WTC11 (cell line): ENCODE measurements around the gene MET. TPM values are rescaled to one million over a fixed set of nuclear protein-coding genes. Genes with fewer than 3 reads are reported as not detected.
"Not testable (repeated sequence)": the region's sequence is repeated elsewhere in the genome, so short reads cannot be mapped to it uniquely, and the experiment has no call there.

Source experiments
- ATAC-seq: fragments of 200-7000 bp; cut with Tn5 transposase; 2 replicates; pipeline ENCODE4 v1.10.0; 2021; ENCODE audit warnings: mild to moderate bottlenecking, moderate library complexity
- CTCF ChIA-PET: fragments of 300-600 bp; sonication (Branson Sonifier 250); formaldehyde crosslinking; loops from one replicate; lab custom pipeline; 2021; ENCODE audit warnings: antibody characterized with exemption; lab: Charles Lee
- POLR2A ChIA-PET: fragments of 350-600 bp; sonication (Branson Sonifier 250); formaldehyde crosslinking; loops from one replicate; lab custom pipeline; 2021; ENCODE audit warnings: antibody characterized with exemption; lab: Charles Lee
- DNase-seq: peaks from one replicate; pipeline ENCODE4 v3.0.0; 2021; ENCODE audit warnings: low spot score
- H3K27ac Mint-ChIP-seq: 2 replicates; pipeline ENCODE4 v1.8.0; 2021; ENCODE audit warnings: mixed read lengths
- H3K27me3 Mint-ChIP-seq: 2 replicates; pipeline ENCODE4 v1.8.0; 2021; ENCODE audit warnings: low read depth, mild to moderate bottlenecking, moderate library complexity, mixed read lengths
- H3K36me3 Mint-ChIP-seq: 2 replicates; pipeline ENCODE4 v1.8.0; 2021; ENCODE audit warnings: mixed read lengths
- H3K4me1 Mint-ChIP-seq: 2 replicates; pipeline ENCODE4 v1.8.0; 2022; ENCODE audit warnings: mixed read lengths
- H3K4me3 Mint-ChIP-seq: 2 replicates; pipeline ENCODE4 v1.8.0; 2021; ENCODE audit warnings: mild to moderate bottlenecking, moderate library complexity, mixed read lengths
- H3K9me3 Mint-ChIP-seq: 2 replicates; pipeline ENCODE4 v1.8.0; 2021; ENCODE audit warnings: mixed read lengths
- E2F4 ChIP-seq: sonication (generic); formaldehyde crosslinking; IDR thresholded peaks from 2 replicates; pipeline ENCODE4 v1.8.1; 2022; ENCODE audit warnings: low read depth, mild to moderate bottlenecking, moderate library complexity, missing genetic modification reagents, borderline replicate concordance
- EMX1 ChIP-seq: fragments of 250-450 bp; sonication (Bioruptor Pico); IDR thresholded peaks from 2 replicates; pipeline ENCODE4 v1.8.0; 2021; ENCODE audit warnings: mild to moderate bottlenecking
- FOXK1 ChIP-seq: sonication (generic); formaldehyde crosslinking; IDR thresholded peaks from 2 replicates; pipeline ENCODE4 v1.8.0; 2022; ENCODE audit warnings: mild to moderate bottlenecking, moderate library complexity, missing genetic modification reagents
- FOXP1 ChIP-seq: sonication (generic); formaldehyde crosslinking; IDR thresholded peaks from 2 replicates; pipeline ENCODE4 v1.8.0; 2022; ENCODE audit warnings: missing genetic modification reagents, mild to moderate bottlenecking, moderate library complexity, borderline replicate concordance
- GABPB1 ChIP-seq: sonication (generic); formaldehyde crosslinking; IDR thresholded peaks from 2 replicates; pipeline ENCODE4 v1.8.1; 2023; ENCODE audit warnings: mild to moderate bottlenecking, missing genetic modification reagents
- HMGXB4 ChIP-seq: sonication (generic); formaldehyde crosslinking; IDR thresholded peaks from 2 replicates; pipeline ENCODE4 v1.8.1; 2023; ENCODE audit warnings: mild to moderate bottlenecking, moderate library complexity, missing genetic modification reagents
- MAX ChIP-seq: sonication (generic); formaldehyde crosslinking; IDR thresholded peaks from 2 replicates; pipeline ENCODE4 v1.8.0; 2022; ENCODE audit warnings: mild to moderate bottlenecking, missing genetic modification reagents
- NFATC4 ChIP-seq: fragments of 250-450 bp; sonication (Bioruptor Pico); IDR thresholded peaks from 2 replicates; pipeline ENCODE4 v1.9.0; 2021; ENCODE audit warnings: mild to moderate bottlenecking
- NFYB ChIP-seq: sonication (generic); formaldehyde crosslinking; conservative IDR thresholded peaks from 2 replicates; pipeline ENCODE4 v1.8.0; 2022; ENCODE audit warnings: low read depth, missing genetic modification reagents
- PRRX2 ChIP-seq: fragments of 250-450 bp; sonication (Bioruptor Pico); IDR thresholded peaks from 2 replicates; pipeline ENCODE4 v1.8.0; 2021; ENCODE audit warnings: mild to moderate bottlenecking
- SMAD3 ChIP-seq: sonication (generic); formaldehyde crosslinking; IDR thresholded peaks from 2 replicates; pipeline ENCODE4 v1.8.0; 2022; ENCODE audit warnings: missing genetic modification reagents, mild to moderate bottlenecking, borderline replicate concordance
- SP1 ChIP-seq: sonication (generic); formaldehyde crosslinking; conservative IDR thresholded peaks from 2 replicates; pipeline ENCODE4 v1.8.1; 2022; ENCODE audit warnings: missing genetic modification reagents
- TCF7 ChIP-seq: sonication (generic); formaldehyde crosslinking; IDR thresholded peaks from 2 replicates; pipeline ENCODE4 v1.8.0; 2022; ENCODE audit warnings: mild to moderate bottlenecking, low read depth, missing genetic modification reagents, moderate library complexity
- ZNF121 ChIP-seq: sonication (generic); formaldehyde crosslinking; IDR thresholded peaks from 2 replicates; pipeline ENCODE4 v1.8.0; 2023; ENCODE audit warnings: missing genetic modification reagents
- ZNF219 ChIP-seq: sonication (generic); formaldehyde crosslinking; IDR thresholded peaks from 2 replicates; pipeline ENCODE4 v1.8.0; 2023; ENCODE audit warnings: missing genetic modification reagents, mild to moderate bottlenecking, borderline replicate concordance
- total RNA-seq: library from RNA; stranded (reverse); gene quantifications from 3 replicates; pipeline ENCODE4 v1.2.3, GENCODE V29; 2021
- TF ChIP-seq, protein P1 (sequence below): fragments of 250-450 bp; sonication (Bioruptor Pico); conservative IDR thresholded peaks from 2 replicates; pipeline ENCODE4 v1.9.0; 2021; ENCODE audit warnings: mild to moderate bottlenecking
- TF ChIP-seq, protein P2 (sequence below): sonication (generic); formaldehyde crosslinking; IDR thresholded peaks from 2 replicates; pipeline ENCODE4 v1.8.0; 2023; ENCODE audit warnings: missing genetic modification reagents
- TF ChIP-seq, protein P3 (sequence below): sonication (generic); formaldehyde crosslinking; IDR thresholded peaks from 2 replicates; pipeline ENCODE4 v1.8.0; 2022; ENCODE audit warnings: mild to moderate bottlenecking, missing genetic modification reagents

The MET gene
- total RNA-seq, 1 experiment from 2014 or later, result 9.4 TPM

DNA sequence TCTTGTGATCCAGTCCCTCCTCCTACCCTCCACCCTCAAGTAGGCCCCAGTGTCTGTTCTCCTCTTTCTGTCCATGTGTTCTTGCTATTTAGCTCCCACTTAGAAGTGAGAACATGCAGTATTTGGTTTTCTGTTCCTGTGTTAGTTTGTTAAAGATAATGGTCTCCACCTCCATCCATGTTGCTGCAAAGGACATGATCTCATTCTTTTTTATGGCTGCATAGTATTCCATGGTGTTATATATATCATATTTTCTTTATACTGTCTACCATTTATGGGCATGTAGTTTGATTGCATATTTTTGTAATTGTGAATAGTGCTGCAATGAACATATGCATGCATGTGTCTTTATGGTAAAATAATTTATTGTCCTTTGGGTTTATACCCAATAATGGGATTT lies 12.7 kb upstream of the MET start:
- H3K36me3 Mint-ChIP-seq, H3K4me1 Mint-ChIP-seq, H3K4me3 Mint-ChIP-seq, H3K9me3 Mint-ChIP-seq, ATAC-seq, H3K27ac Mint-ChIP-seq, H3K27me3 Mint-ChIP-seq, POLR2A ChIA-PET, DNase-seq, CTCF ChIA-PET: not testable (repeated sequence)

- Mint-ChIP-seq H3K36me3 (no peaks in the 10 kb centered on the region), H3K27ac (no peak overlapping the region), H3K27me3 (no peaks in the 10 kb centered on the region; the same call in 1 of the 2 replicates), H3K4me3 (no peak overlapping the region), H3K9me3 (no peaks in the 10 kb centered on the region), H3K4me1 (no peaks in the 10 kb centered on the region)
- TF ChIP-seq, protein P1, sequence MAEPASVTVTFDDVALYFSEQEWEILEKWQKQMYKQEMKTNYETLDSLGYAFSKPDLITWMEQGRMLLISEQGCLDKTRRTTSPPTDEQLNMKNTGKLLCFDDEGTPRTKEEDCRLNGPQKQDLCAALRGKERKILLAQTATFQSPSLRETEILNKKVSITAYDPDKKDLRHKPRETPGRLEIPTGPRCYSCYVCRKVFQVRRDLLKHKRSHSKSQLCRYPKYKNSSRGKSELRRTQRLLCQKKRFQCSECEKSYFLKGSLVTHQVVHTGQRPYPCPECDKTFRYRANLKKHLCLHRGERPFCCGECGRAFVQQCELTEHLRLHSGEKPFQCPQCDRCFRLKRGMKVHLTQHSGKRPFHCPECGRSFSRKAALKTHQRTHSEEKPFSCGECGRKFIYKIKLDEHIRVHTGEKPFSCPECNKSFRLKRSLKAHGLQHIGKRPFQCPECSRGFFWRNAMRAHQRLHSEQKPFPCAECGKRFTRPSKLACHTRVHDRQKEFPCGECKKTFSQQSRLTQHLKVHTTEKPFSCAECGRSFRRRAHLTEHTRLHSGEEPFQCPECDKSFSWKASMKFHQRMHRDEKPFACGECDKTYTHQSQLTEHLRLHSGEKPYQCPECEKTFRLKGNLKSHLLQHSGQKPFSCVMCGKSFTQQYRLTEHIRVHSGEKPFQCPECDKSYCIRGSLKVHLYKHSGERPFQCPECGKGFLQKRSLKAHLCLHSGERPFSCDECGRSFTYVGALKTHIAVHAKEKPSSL (CRISPR knock-in tag), result no peak
- no peak for TF ChIP-seq FOXK1 (CRISPR knock-in tag)
- no peak for TF ChIP-seq ZNF219 (CRISPR knock-in tag)
- TF ChIP-seq SP1 (CRISPR knock-in tag), result no peak
- no peak for TF ChIP-seq GABPB1 (CRISPR knock-in tag)
- POLR2A ChIA-PET, result no interaction called here
- DNase-seq (no peak), ATAC-seq (no peak)
- CTCF ChIA-PET, result interaction anchor here (1.4 kb wide), 1 partner anchor 10 kb away, joined by 5 read pairs; the partner anchor contains the start of gene MET
These were observed 10.1 kb upstream of the MET start for GRCh38 chr7:116661865-116662264.

GRCh38 chr7:116663744-116664143 lies 8.3 kb upstream of the MET start:
- ATAC-seq (no peak), DNase-seq (no peak)
- POLR2A ChIA-PET, result no interaction called here
- Mint-ChIP-seq H3K4me1 (no peaks in the 10 kb centered on the region), H3K36me3 (no peaks in the 10 kb centered on the region), H3K4me3 (no peak overlapping the region), H3K27me3 (no peaks in the 10 kb centered on the region; the same call in 1 of the 2 replicates), H3K9me3 (no peaks in the 10 kb centered on the region), H3K27ac (no peak overlapping the region)
- CTCF ChIA-PET, result no interaction called here
- no peak for TF ChIP-seq HMGXB4 (CRISPR knock-in tag)
- no peak for TF ChIP-seq EMX1 (CRISPR knock-in tag)
- no peak for TF ChIP-seq PRRX2 (CRISPR knock-in tag)
- no peak for TF ChIP-seq SMAD3 (CRISPR knock-in tag)
- TF ChIP-seq MAX (CRISPR knock-in tag), result no peak
- TF ChIP-seq GABPB1 (CRISPR knock-in tag), result no peak
- no peak for TF ChIP-seq ZNF121
- TF ChIP-seq, protein P2, sequence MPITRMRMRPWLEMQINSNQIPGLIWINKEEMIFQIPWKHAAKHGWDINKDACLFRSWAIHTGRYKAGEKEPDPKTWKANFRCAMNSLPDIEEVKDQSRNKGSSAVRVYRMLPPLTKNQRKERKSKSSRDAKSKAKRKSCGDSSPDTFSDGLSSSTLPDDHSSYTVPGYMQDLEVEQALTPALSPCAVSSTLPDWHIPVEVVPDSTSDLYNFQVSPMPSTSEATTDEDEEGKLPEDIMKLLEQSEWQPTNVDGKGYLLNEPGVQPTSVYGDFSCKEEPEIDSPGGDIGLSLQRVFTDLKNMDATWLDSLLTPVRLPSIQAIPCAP (CRISPR knock-in tag), result no peak
- TF ChIP-seq NFYB, result no peak
- no peak for TF ChIP-seq TCF7 (CRISPR knock-in tag)
- TF ChIP-seq E2F4, result no peak
- no peak for TF ChIP-seq NFATC4 (CRISPR knock-in tag)
- TF ChIP-seq, protein P3, sequence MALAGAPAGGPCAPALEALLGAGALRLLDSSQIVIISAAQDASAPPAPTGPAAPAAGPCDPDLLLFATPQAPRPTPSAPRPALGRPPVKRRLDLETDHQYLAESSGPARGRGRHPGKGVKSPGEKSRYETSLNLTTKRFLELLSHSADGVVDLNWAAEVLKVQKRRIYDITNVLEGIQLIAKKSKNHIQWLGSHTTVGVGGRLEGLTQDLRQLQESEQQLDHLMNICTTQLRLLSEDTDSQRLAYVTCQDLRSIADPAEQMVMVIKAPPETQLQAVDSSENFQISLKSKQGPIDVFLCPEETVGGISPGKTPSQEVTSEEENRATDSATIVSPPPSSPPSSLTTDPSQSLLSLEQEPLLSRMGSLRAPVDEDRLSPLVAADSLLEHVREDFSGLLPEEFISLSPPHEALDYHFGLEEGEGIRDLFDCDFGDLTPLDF, result no peak
- TF ChIP-seq FOXP1 (CRISPR knock-in tag), result no peak
